Stimulated activated CD4-positive, alpha-beta T cell treated with anti-CD3 and anti-CD28 coated beads, Interleukin-2, amount 100 ng/mL, for 48 hours (primary cell): ENCODE data around the gene TULP1.

Source experiments
- DNase-seq, 2 donors: peaks; one replicate each; pipeline ENCODE4 v3.0.0-alpha.2; 2020

The TULP1 gene

DNA sequence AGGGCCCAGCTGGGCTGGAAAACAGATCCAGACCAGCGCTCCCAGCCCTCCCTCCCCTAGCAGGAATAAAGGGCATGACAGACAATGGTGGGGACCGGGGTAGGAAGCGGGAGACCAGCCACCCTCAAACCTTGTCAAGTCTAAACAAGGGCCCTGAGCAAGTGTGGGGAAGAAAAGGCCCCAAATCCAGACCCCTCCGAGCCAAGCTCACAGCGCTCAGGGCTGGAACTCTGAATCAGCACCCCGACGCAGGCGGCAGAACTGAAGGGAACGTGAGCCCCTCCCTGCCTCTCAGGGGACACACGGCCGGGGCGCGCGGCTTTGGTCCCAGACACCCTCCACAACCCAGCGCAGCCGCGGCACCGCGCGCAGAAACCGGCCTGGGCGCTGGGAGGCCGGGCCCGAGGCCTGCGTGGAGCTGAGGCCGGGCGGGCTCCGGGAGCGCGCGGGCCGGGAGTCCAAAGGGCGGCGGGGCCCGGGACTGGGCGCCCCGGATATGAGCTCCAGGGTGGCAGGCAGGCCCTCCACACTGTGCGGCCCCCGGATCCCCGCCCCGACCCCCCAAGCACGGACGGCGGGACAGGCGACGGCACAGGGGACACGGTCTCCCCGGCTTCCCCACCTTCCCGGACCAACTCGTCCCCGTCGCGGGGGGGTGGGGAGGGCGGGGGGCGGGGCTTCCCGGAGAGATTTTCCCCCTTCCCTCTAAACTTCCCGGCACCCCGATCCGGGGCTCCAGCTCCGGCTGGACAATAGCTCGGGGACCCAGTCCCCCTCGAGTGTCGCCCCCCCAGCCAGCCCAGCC, 16.5 kb downstream of the TULP1 start:
- no peak for DNase-seq

DNA sequence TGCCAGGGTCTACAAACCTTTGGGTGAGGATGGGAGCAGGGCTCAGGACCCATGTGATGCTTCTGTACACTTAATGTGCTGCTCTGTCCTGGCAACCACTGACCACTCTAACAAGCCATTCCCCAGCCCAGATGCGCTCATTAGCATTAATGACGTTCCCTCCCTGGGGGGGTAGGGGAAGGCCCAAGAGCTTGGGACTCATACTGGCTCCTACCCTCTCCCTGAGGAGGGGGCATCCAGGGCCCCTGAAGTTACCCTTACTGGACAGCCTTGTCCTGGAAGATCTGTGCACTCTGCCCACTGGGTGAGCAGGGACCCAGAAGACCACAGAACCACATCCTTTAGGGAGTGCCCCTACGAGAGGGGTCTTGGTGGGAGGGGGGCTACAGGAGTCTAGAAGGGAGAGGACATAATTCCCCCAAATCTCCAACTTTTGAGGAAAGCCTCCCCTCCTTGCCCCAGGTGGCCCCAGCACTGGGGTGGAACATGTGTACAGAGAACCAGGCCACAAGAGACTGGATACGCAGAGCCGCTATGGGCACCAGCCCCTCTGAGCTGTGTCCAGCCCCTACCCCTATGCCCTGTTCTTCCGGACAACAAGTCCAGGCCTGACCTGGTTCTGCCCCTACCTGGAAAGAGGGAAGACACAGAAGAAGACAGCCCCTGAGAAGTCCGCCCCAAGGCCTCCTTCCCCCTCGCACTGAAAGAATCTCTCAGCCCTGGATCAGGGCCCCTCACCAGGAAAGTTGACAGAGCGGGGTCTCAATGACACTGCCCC, 17.2 kb downstream of the TULP1 start:
- DNase-seq = no peak

DNA sequence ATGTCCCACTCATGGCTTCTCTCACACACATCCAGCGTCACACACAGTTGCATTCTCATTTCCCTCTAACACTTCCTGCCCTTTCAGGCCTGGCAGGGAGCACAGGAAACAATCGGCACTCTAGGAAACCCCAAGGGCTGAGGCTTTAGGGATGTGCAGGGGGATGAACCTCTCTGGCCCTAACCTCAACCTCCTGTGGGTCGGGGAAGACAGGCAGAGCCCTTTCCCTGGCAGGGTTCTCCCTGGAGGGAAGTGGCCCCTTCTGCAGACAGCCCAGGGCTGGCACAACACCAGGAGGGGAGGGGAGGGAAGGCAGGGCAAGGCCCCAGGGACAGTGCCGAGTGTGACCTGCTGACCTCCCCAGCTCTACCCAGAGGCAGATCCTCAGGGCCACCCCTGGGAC, 18.5 kb downstream of the TULP1 start:
- DNase-seq = no peak

DNA sequence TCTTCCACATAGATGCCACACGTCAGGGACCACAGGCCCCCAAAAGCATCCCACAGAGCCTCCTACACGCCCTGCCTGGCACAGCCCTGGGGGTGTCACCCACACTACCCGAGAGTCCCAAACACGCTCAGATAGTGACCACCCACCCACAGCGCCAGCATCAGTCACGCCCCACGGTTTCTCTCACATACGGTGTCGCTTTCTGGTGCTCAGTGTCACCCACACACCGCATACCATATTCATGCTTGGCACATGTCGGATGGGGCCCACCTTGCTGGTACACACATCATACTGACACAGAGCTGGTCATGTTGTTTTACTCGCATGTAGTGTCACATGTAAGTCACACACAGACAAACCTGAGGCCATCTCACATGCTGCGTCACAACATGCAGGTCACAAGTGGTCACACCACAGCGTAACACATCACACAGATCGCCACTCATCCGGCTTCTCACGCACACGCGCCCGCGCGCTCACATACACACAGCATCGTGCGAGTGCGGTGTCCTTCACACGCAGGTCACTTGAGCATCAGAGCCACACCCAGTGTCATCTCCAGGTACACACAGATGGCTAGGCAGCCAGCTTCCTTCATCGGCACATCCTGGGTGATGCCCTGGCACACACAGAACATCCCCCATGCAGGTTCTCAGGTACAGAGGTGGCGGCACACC, 19.3 kb downstream of the TULP1 start:
- no peak for DNase-seq

DNA sequence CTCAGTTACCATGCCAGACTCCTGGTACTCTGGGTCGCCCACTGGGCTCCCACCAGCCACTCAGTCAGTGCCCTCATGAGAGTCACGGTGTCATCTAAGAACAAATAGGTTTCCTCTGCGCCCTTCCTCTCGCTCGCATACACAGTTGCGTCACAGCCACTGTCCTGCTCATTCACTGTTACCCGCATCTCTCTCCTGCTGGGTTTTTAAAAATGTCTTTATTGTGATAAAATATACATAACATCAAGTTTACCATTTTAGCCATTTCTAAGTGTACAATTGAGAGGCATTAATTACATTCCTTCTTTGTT, 19.8 kb downstream of the TULP1 start:
- no peak for DNase-seq

DNA sequence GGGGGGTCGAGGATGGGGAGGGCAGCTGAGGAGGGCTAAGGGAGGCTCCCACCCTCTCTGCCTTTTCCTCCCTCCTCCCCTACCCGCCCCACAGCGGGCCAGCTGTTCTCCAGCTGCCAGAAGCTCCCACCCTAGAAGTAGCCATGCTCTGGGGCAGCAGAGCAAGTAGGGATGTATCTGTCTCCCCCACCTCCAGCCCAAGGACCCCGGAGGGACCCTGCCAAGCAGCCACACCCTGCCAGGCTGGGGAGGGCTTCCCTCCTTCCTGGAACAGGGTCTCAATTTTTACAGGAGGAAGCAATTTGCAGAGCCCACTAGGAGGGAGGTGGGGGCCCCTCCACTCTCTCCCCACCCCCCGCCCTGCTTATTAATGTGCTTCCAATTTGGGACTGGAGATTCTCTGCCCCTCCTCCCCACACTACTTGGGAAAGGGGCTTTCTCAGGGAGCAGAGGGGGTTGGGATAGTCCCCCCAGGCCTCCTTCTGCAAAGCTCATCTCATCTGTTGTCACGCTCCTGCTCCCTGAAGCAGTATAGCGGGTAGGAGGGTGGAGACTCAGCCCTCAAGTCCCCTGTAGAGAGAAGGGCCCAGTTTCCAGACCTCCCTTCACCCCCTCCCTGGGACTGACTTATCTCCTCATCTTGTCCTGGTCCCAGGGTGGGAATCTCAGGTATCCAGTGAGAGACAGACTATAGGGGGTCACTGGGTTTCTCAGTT, 20.3 kb downstream of the TULP1 start:
- DNase-seq = no peak

DNA sequence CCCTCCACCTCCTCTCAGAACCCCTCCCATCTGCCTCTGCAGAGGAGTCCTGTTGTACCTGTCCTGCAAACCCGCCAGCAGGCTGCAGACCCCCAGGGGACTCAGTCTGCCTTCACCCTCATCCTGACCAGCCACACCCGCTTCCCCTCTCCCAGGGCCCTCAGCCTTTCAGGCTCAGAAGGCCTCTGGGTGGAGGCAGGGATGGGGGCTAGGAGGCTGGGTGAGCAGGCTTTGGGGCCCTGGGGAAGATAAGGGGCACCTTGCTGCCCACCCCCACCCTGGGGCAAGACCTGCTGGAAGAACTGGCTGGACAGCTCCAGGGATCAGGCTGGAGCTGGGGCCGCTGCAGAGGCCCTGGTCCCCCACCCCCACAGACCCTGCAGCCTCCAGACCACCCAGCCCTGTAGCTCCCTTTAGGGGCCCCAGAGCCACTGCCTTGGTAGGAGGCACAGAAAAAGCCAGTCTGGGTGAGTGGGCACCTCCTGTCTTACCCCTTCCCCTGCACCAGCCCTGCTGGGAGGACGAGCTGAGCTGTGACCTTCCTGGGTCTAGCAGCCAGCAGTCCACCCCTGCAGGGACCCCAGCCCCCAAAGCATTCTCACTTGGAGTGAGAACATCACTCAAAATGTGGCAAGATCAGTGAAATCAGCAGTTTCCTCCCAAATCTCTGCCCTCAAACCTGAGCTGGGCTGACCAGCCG, 21.0 kb downstream of the TULP1 start:
- DNase-seq = no peak

DNA sequence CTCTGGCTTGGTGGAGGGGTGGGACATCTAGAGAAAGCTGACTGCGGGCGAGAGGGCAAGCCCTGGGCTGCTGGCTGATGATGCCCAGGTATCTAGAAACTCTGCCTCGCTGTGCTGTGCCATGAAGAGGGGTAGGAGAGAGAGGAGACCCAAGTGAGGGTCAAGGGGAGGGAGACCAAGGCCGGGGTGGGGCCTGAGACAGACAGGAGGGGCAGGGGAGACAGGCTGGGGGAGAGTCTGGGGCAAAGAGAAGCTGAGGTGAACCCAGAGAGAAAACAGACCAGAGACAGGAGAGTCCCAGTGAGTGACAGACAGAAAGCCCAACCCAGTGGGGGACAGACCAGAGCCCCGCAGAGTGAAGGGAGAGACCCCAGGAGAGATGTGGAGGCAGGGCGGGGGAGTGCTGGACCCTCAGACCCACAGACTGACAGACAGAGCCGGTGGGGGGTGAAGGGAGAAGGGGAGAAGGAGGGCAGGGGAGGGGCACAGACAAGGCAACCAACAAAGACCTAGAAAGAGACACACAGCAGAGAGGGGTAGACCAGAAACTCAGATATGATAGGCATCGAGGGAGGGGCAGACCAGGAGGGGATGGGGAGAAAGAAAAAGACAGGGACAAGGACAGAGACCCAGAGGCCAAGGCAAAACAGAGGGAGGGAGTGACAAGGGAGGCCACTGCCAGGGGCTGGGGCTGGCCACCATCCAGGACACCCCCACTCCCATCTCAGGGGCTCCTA, 21.7 kb downstream of the TULP1 start:
- no peak for DNase-seq

DNA sequence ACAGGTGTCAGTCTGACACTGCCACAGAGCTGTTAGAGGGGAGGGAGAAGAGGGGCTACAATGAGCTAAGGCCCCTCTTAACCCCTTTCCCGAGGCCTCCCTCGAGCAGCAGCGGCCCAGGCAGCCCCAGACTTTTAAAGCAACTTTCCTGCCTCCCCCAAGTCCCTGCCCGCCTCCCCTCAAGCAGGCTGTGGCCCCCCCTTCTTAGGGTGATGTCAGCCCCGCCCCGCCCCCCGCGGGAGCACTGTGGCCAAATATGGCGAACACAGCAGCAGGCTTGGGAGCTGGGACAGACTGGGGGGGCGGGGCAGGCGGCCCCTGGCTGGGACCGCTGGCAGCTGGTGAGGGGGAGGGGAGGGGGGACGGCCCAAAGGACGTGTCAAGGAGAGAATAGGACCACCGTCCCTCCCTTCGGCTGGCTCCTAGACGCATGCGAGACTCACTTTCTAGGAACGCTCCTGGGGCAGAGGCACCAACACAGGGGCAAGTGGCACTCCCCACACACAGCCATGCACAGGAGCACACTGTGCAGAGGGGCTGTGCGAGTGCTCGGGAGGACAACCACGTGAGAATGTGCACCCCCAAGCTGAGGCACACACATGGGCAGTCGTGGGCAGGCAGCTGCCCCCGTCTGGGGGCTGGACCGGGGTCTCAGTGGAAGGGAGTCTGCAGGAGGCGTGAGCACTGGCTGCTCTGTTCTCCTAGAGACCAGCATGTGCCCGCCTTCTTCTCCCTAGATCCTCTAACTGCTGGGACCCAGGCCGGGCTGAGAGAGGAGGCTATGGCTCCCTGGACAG, 22.5 kb downstream of the TULP1 start:
- DNase-seq = no peak

DNA sequence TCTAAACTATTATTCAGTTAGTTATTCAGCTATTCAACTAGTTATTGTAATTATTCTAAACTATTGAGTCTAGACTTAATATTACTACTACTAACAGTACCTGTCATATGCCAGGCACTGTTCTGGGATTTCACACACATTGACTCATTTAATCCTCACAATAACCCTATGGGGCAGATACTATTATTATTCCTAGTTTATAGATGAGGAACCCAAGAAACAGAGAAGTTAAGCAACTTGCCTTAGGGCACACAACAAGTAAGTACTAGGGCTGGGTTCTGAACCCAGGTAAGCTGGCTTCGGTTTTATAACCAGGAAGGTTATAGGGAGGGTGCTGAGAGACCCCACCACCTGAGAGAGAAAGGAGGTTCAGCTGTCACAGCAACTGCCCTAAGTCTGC, 23.6 kb downstream of the TULP1 start:
- no peak for DNase-seq

DNA sequence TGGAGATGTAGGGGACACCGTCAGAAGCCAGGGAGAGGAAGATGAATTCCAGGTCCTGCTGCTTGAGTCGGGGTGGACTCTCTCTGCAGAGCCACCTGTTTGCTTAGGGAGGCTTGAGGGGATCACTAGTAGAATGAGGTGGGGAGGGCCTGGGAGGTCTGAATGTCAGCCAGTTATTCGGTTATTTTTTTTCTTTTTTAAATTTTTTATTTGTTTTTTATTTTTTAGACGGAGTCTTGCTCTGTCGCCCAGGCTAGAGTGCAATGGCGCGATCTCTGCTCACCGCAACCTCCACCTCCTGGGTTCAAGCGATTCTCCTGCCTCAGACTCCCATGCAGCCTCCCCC, 24.2 kb downstream of the TULP1 start:
- no peak for DNase-seq

DNA sequence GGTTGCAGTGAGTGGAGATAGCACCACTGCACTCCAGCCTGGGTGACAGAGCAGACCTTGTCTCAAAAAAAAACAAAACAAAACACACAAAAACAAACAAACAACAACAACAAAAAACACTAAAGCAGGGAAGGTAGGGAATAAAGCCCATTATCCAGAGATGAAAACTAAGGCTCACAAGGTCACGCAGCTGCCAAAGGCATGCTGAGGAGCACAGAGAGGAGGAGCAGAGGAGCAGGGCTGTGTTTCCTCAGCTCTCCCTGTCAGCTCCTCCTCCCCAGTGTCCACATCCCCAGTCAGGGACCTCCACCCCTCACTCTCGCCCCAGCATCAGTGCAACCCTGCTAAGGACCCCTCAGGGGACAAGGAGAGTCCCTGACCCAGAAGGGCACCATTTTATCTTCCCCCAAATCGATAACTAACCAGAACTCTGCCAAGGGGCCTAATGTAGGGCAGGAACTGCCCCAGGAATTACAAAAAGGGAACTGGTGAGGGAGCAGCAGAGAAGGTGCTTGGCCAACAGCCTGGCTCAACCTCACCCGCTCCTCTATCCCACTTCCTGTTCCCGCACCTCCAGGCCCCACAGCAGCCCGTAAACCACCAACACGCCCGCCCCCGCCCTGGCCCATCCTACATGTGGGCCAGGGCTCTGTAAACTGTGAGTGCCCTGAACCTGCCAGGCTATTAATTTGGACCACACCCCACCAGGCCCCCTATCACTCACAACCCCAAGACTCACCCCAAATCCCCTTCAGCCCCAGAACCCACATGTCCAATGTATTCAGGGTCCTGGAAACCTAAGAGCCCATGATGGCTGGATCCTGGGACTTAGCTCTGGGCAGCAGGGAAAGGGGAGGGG, 24.8 kb downstream of the TULP1 start:
- DNase-seq = no peak

DNA sequence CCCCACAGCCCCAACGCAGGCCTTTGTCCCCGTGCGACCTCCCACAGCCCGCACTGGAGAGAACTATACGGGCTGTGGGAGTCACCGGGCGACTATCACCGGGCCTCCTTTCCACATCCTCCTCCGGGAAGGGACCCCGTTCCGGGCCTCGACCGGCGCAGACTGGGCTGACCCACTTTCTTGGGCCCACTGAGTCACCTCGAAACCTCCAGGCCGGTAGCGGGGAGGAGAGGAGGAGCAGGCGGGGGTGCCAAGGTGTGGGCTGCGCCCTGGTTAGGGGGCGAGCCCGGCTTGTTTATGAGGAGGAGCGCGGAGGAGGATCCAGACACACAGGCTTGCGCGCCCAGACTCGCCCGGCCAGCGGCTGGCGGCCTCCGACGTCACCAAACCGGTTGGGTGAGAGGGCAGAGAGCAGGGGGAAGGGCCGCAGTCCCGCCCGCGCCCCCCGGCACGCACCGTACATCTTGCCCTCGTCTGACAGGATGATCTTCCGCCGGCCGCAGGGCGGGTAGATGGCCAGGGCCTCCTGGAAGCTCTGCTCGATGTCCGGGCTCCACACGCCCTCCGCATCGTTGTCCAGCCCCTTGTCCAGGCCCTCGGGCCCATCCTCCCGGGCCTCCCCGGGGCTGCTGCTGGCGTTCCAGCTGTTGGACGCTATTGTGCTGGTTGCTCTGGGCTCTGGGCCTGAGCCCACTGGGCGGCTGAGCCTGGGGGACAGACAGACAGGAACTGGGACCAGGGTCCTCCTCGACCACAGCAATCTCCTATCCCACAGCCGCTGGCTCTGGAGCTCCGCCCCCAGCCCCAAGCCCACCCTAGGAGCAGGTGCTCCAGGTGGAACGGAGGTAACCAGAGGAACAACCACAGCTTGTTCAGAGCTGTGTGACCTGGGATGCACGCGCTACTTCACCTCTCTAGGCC, 26.4 kb downstream of the TULP1 start:
- no peak for DNase-seq

DNA sequence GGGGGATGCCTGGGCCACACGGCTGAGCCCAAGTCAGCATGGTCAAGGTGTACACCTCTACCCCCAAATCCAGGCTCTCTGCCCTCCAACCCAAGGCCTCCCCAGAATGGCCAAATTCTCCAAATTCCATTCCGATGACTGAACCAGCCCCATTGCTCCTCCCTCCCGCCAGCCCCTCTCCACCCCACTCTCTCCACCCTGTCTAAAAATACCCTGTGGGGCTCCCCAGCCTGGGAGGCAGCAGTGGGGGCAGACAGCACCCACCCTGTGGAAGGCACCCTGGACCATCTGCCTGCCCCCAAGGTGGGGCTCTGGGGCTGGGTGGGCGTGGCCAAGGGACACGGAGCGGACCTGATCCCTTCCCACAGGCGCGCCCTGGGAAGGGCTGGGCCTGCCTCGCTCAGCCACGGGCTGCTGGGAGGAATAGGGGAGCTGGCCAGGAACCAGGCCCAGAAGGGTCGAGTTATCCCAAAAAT, 27.3 kb downstream of the TULP1 start:
- DNase-seq = no peak

DNA sequence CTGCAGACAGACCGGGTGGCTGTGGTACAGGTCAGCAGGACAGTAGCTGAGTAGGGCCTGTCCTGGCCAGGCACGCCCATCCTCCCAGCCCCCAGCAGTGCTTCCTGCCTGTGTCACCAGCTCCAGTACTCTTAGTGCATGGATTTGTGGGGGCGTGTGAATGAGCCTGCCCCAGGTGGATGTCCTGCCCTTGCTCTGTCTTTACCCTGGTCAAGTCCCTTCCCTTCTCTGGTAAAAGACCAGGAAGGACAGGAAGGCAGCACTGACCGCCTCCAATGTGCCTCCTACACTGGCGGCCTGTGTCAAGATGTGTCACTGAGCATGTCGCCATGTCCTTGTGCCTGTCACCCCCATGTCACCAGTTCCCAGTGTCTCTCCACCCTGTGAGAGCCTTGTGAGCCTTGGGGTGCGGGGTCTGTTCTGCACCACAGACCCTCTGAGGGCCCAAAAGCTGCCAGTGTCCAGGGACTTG, 27.7 kb downstream of the TULP1 start:
- DNase-seq = no peak

DNA sequence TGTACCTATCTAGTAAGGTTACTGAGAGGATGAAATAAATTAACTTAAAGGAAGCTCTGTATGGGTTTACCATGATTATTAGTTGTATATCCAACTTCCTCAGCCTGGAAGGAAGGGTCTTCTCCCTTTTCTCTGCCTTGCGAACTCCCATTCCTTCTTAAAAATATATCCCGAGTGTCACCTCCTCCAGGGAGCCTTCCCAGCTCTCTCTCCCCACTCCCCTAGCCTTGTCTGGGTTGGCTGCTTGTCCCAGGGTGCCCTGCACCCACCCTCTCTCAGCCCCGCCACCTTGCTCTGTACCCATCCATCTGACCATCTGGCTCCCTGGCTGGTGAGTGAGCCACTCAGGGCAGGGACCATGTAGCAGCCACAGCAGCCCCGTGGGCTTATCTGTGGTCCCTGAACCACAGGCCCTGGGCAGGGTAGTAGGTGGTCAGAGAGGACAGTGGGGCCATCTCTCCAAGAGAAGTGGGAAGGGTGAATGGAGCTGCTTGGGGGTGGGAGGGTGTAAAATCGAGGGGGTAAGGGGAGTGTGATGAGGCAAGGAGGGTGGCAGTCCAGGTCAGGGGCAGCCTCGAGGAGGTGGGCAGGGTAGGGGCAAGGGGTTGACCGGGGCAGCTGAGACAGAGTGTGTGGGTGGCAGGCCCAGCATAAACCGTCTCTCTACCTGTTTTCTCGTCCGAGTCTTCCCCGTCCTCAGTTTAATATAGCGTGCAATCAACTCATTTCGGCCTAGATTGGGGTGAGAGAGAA, 28.6 kb downstream of the TULP1 start:
- DNase-seq = no peak

DNA sequence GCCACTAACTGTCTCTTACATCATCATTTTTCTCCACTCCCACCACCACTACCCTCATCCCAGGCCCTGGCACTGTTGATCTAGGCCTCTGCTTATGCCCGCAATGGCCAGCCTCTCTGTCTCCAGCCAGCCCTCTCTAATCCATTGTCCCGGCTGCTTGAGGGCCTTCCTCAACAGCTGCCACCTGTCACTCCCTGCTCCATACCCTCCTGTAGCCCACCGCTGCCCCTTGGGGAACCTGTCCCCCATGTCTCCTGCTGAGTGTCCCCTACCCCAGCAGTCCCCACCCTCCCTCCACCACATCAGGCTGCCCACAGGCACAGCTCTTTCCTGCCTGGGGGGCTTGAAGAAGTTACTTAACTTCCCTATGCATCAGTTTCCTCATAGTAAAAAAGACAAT, 29.2 kb downstream of the TULP1 start:
- DNase-seq = no peak

DNA sequence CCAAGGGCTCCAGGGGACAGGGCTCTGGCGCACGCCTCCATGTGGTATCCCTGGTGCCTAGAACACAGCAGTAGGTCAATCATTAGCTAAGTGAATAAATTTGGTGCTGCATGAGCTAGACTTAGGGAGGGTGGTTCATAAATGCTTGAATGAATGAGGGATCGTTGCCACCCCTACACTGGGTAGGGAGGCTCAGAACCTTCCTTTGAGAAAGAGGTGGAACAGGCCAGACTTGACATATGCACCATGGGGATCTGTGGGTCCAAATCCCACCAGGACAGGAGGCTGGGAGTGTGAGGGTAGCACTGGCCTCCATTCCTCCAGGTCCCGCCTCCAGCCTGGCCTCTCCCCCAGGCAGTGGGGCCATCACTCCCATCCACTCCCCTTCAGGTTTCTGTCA, 29.6 kb downstream of the TULP1 start:
- no peak for DNase-seq
